SK-N-SH (cell line): ENCODE results near the gene FABP3. TPM values are rescaled to one million over a fixed set of nuclear protein-coding genes. Genes with fewer than 3 reads are reported as not detected.

Experiments
- CTCF ChIA-PET: fragments of 300-600, 350-600 bp; formaldehyde crosslinking; extraction: SDS; loops from one replicate; lab custom pipeline; 2021; lab: Yijun Ruan, JAX
- POLR2A ChIA-PET: fragments of 350-600 bp; sonication (Branson Sonifier 250); formaldehyde crosslinking; extraction: SDS; loops from one replicate; lab custom pipeline; 2020; ENCODE audit warnings: antibody characterized with exemption, inconsistent platforms; lab: Yijun Ruan, JAX
- DNase-seq: peaks from one replicate; pipeline ENCODE4 v3.0.0; 2012
- H2AFZ ChIP-seq: fragments of 200-600 bp; sonication (generic); 2 replicates; pipeline ENCODE4 v1.8.1; 2016; ENCODE audit warnings: antibody characterized with exemption, mild to moderate bottlenecking, low read depth
- H3F3A ChIP-seq: fragments of 200-600 bp; sonication (generic); replicated peaks from 2 replicates; pipeline ENCODE3; 2016; ENCODE audit warnings: antibody characterized with exemption, mild to moderate bottlenecking; ENCODE audit not compliant: insufficient read depth
- H3K27ac ChIP-seq, 2 experiments: fragments of 200-500 bp in 1 of 2; fragments of 200-600 bp in 1 of 2; sonication (Bioruptor generic) in 1 of 2; sonication (generic), shearing (Covaris generic) in 1 of 2; 2 replicates each; pipeline versions ENCODE4 v1.5.1 to v1.6.1; 2014 to 2016; ENCODE audit warnings: low read depth in 2 of 2, inconsistent platforms in 1 of 2, low read length in 1 of 2, mild to moderate bottlenecking in 1 of 2, mixed read lengths in 1 of 2
- H3K27me3 ChIP-seq: fragments of 200-600 bp; sonication (generic), shearing (Covaris generic); 2 replicates; pipeline ENCODE4 v1.6.1; 2016; ENCODE audit warnings: mixed run types; ENCODE audit not compliant: insufficient read depth
- H3K36me3 ChIP-seq, 2 experiments: fragments of 200-500 bp in 1 of 2; fragments of 200-600 bp in 1 of 2; sonication (Bioruptor generic) in 1 of 2; sonication (generic) in 1 of 2; replicated peaks in 1 of 2; 2 replicates each; pipeline versions ENCODE3 to v1.5.1; 2014 to 2016; ENCODE audit warnings: low read length in 1 of 2, mild to moderate bottlenecking in 1 of 2; ENCODE audit not compliant: insufficient read depth in 2 of 2, control insufficient read depth in 1 of 2
- H3K4me1 ChIP-seq, 2 experiments: fragments of 200-500 bp in 1 of 2; fragments of 200-600 bp in 1 of 2; sonication (Bioruptor generic) in 1 of 2; sonication (generic), shearing (Covaris generic) in 1 of 2; 2 replicates each; pipeline versions ENCODE4 v1.5.1 to v1.6.1; 2014 to 2016; ENCODE audit warnings: low read depth in 1 of 2, low read length in 1 of 2, mixed run types in 1 of 2; ENCODE audit not compliant: insufficient read depth in 2 of 2, control insufficient read depth in 1 of 2
- H3K4me2 ChIP-seq: fragments of 200-600 bp; sonication (generic), shearing (Covaris generic); 2 replicates; pipeline ENCODE4 v1.6.1; 2017; ENCODE audit warnings: mixed run types
- H3K4me3 ChIP-seq, 2 experiments: fragments of 200-500 bp in 1 of 2; fragments of 200-600 bp in 1 of 2; sonication (Bioruptor generic) in 1 of 2; sonication (generic), shearing (Covaris generic) in 1 of 2; 2 replicates each; pipeline versions ENCODE4 v1.5.1 to v1.8.1; 2014 to 2016; ENCODE audit warnings: low read depth in 2 of 2, inconsistent platforms in 1 of 2, low read length in 1 of 2, mild to moderate bottlenecking in 1 of 2, mixed read lengths in 1 of 2, moderate library complexity in 1 of 2
- H3K79me2 ChIP-seq: fragments of 200-600 bp; sonication (generic); 2 replicates; pipeline ENCODE4 v1.8.1; 2017; ENCODE audit warnings: mild to moderate bottlenecking; ENCODE audit not compliant: insufficient read depth
- H3K9ac ChIP-seq: fragments of 200-600 bp; sonication (generic); 2 replicates; pipeline ENCODE4 v1.6.1; 2017; ENCODE audit warnings: mixed run types
- H3K9me2 ChIP-seq: fragments of 200-600 bp; sonication (generic); 2 replicates; pipeline ENCODE4 v1.6.1; 2017; ENCODE audit warnings: mixed run types
- H3K9me3 ChIP-seq: fragments of 200-600 bp; sonication (generic); 2 replicates; pipeline ENCODE4 v1.6.1; 2017; ENCODE audit warnings: mixed run types, mild to moderate bottlenecking, moderate library complexity
- H4K20me1 ChIP-seq: fragments of 200-600 bp; sonication (generic); 2 replicates; pipeline ENCODE4 v1.6.1; 2017; ENCODE audit warnings: mild to moderate bottlenecking, mixed run types; ENCODE audit not compliant: insufficient read depth
- ELF1 ChIP-seq: IDR thresholded peaks from 2 replicates; pipeline ENCODE4 v1.4.0; 2012
- EZH2phosphoT487 ChIP-seq: fragments of 200-600 bp; sonication (generic); IDR thresholded peaks from 2 replicates; pipeline ENCODE4 v1.6.1; 2017; ENCODE audit warnings: low read depth, mixed run types, mild to moderate bottlenecking, antibody characterized with exemption, moderate library complexity, borderline replicate concordance
- FOXJ3 ChIP-seq: sonication (generic); formaldehyde crosslinking; IDR thresholded peaks from 2 replicates; pipeline ENCODE4 v1.5.1; 2020; ENCODE audit warnings: mild to moderate bottlenecking, missing genetic modification reagents
- GATA2 ChIP-seq: sonication (generic); formaldehyde crosslinking; IDR thresholded peaks from 2 replicates; pipeline ENCODE4 v1.5.0; 2020; ENCODE audit warnings: mild to moderate bottlenecking, missing genetic modification reagents
- JUND ChIP-seq: IDR thresholded peaks from 2 replicates; pipeline ENCODE4 v1.4.0; 2012
- MEF2A ChIP-seq: IDR thresholded peaks from 2 replicates; pipeline ENCODE4 v1.4.0; 2012; ENCODE audit warnings: low read depth, borderline replicate concordance
- NFIC ChIP-seq: IDR thresholded peaks from 2 replicates; pipeline ENCODE4 v1.4.0; 2012; ENCODE audit warnings: borderline replicate concordance
- NRF1 ChIP-seq: IDR thresholded peaks from 2 replicates; pipeline ENCODE4 v1.6.1; 2012; ENCODE audit warnings: low read depth, mild to moderate bottlenecking, low read length
- RXRA ChIP-seq: IDR thresholded peaks from 2 replicates; pipeline ENCODE4 v1.4.0; 2012; ENCODE audit warnings: low read depth, mild to moderate bottlenecking, borderline replicate concordance
- SIN3A ChIP-seq: IDR thresholded peaks from 2 replicates; pipeline ENCODE4 v1.6.1; 2012; ENCODE audit warnings: low read depth, mild to moderate bottlenecking, low read length, moderate library complexity, borderline replicate concordance
- SMC3 ChIP-seq: IDR thresholded peaks from 2 replicates; pipeline ENCODE4 v1.6.1; 2012; ENCODE audit warnings: low read depth, low read length, improper control_type of control experiment
- TAF1 ChIP-seq: IDR thresholded peaks from 2 replicates; pipeline ENCODE4 v1.6.1; 2012; ENCODE audit warnings: low read depth, mild to moderate bottlenecking, low read length, moderate library complexity, borderline replicate concordance
- TCF12 ChIP-seq: IDR thresholded peaks from 2 replicates; pipeline ENCODE4 v1.4.0; 2012
- YY1 ChIP-seq: IDR thresholded peaks from 2 replicates; pipeline ENCODE4 v1.4.0; 2012; ENCODE audit warnings: low read depth, mild to moderate bottlenecking
- WGBS: methylation state at CpG from one replicate; pipeline ENCODE4 v1.1.6; 2017; ENCODE audit warnings: low lambda C conversion rate; 5-methylcytosine and 5-hydroxymethylcytosine counted together
- polyA plus RNA-seq, 3 experiments: library from polyadenylated mRNA; depleted of rRNA; stranded (reverse); fragments of >200 nt; gene quantifications; 2 replicates each; pipeline ENCODE4 v1.2.3, GENCODE V29; 2012
- TF ChIP-seq, protein P1 (sequence below): IDR thresholded peaks from 2 replicates; pipeline ENCODE4 v1.4.0; 2012; ENCODE audit warnings: low read depth, borderline replicate concordance
- TF ChIP-seq, protein P2 (sequence below): IDR thresholded peaks from 2 replicates; pipeline ENCODE4 v1.4.0; 2012; ENCODE audit warnings: low read depth, borderline replicate concordance
- TF ChIP-seq, protein P3 (sequence below): IDR thresholded peaks from 2 replicates; pipeline ENCODE4 v1.6.1; 2012; ENCODE audit warnings: mild to moderate bottlenecking, low read depth, low read length, moderate library complexity

The FABP3 gene
- polyA plus RNA-seq, 1 of the 3 experiments (the other 2 are of a cell fraction): 0.08 TPM

DNA sequence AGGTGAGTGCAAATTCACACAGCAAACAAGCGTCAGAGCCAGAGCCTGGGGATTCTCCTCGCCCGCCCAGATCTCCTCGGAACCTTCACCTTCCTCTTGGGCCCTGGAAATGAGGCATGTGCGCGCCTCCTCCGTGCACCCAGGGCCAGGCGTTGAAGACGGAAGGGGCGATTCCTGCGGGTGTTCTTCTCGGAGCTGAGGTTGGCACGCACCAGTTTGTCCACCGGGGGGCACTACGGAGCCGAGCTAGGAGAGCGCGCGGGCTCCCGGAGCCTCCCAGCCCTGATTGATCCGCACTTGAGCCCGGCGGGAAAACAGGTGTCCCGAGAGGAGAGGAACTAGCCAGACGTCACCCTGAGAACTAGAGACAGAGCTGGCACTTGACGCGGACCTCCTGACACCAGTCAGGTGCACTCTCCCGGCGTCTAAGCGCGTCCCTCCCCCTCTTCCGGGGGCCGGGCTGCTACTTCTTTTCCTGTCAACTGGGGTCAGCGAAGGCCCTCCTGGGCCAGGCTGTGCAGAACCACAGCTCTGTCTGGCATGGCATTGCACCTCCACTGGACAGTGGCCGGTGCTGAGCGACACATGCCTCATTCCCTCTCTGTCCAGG lies 21.8 kb upstream of the FABP3 start (continued):
- TF ChIP-seq RXRA (no peak), NRF1 (no peak), EZH2phosphoT487 (no peak), MEF2A (no peak), SMC3 (peak; percentile 88)
- TF ChIP-seq, protein P1, sequence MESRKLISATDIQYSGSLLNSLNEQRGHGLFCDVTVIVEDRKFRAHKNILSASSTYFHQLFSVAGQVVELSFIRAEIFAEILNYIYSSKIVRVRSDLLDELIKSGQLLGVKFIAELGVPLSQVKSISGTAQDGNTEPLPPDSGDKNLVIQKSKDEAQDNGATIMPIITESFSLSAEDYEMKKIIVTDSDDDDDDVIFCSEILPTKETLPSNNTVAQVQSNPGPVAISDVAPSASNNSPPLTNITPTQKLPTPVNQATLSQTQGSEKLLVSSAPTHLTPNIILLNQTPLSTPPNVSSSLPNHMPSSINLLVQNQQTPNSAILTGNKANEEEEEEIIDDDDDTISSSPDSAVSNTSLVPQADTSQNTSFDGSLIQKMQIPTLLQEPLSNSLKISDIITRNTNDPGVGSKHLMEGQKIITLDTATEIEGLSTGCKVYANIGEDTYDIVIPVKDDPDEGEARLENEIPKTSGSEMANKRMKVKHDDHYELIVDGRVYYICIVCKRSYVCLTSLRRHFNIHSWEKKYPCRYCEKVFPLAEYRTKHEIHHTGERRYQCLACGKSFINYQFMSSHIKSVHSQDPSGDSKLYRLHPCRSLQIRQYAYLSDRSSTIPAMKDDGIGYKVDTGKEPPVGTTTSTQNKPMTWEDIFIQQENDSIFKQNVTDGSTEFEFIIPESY: no peak
- TF ChIP-seq, protein P2, sequence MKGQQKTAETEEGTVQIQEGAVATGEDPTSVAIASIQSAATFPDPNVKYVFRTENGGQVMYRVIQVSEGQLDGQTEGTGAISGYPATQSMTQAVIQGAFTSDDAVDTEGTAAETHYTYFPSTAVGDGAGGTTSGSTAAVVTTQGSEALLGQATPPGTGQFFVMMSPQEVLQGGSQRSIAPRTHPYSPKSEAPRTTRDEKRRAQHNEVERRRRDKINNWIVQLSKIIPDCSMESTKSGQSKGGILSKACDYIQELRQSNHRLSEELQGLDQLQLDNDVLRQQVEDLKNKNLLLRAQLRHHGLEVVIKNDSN: no peak

DNA sequence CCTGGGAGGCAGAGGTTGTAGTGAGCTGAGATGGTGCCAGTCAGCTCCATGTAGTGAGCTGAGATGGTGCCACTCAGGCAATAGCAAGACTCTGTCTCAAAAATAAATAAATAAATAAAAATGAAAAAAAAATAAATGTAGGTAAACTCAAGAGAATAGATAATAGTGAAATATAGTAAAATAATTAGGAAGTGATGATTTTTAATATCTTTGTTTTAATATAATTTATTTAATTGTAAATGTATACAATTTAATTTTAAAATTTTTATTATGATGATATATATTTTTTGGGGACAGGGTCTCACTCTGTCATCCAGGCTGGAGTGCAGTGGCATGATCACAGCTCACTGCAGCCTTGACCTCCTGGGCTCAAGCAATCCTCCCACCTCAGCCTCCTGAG lies 20.6 kb upstream of the FABP3 start:
- no peak overlapping the region for H3K4me2 ChIP-seq
- H3F3A ChIP-seq: peaks cover 16% of the 10 kb centered on the region
- POLR2A ChIA-PET: no interaction called here
- no peak overlapping the region for H3K4me3 ChIP-seq
- H3K4me1 ChIP-seq: peaks cover 3 to 12% of the 10 kb centered on the region in 2 experiments; a peak in 2 of 4 replicates
- no peak overlapping the region for H2AFZ ChIP-seq
- no peaks in the 10 kb centered on the region for H3K36me3 ChIP-seq
- H3K9ac ChIP-seq: no peak overlapping the region
- no peaks in the 10 kb centered on the region for H3K27me3 ChIP-seq
- H3K9me3 ChIP-seq: no peaks in the 10 kb centered on the region
- CTCF ChIA-PET: interaction anchor here (0.6 to 13.9 kb wide), 13 partner anchors 9 to 212 kb away, joined by 3 to 287 read pairs (median 15); partner anchors contain the start of gene SERINC2
- H4K20me1 ChIP-seq: no peaks in the 10 kb centered on the region
- no peak for TF ChIP-seq RXRA
- TF ChIP-seq JUND: no peak
- no peak for TF ChIP-seq GATA2 (CRISPR knock-in tag)
- no peak for TF ChIP-seq EZH2phosphoT487
- no peak for TF ChIP-seq NFIC
- H3K79me2 ChIP-seq: no peaks in the 10 kb centered on the region
- H3K9me2 ChIP-seq: no peaks in the 10 kb centered on the region
- no peak for DNase-seq
- H3K27ac ChIP-seq: no peak overlapping the region

DNA sequence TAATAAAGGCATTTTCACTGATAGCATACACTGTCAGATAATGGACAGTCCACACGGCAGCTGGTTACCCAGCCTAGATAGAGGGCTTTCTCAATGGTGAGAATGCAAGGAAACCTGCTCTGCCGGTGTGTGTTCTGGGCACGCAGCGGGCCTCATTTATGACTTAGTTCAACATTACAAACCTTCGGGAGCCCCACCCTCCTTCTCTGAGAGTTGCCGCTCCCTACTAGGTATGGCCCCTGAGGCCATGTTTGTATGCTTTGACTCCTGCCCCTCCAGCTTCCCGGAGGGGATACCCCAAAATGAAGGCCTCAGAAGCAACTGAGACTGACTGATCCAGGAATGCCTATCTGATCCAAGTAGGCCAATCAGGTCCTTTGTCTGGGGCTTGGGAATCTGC lies 17.2 kb upstream of the FABP3 start:
- TF ChIP-seq, protein P2: no peak
- TF ChIP-seq NFIC (no peak), ELF1 (no peak), FOXJ3 (no peak), TAF1 (no peak), SIN3A (no peak), TCF12 (no peak), YY1 (no peak)
- TF ChIP-seq, protein P3, sequence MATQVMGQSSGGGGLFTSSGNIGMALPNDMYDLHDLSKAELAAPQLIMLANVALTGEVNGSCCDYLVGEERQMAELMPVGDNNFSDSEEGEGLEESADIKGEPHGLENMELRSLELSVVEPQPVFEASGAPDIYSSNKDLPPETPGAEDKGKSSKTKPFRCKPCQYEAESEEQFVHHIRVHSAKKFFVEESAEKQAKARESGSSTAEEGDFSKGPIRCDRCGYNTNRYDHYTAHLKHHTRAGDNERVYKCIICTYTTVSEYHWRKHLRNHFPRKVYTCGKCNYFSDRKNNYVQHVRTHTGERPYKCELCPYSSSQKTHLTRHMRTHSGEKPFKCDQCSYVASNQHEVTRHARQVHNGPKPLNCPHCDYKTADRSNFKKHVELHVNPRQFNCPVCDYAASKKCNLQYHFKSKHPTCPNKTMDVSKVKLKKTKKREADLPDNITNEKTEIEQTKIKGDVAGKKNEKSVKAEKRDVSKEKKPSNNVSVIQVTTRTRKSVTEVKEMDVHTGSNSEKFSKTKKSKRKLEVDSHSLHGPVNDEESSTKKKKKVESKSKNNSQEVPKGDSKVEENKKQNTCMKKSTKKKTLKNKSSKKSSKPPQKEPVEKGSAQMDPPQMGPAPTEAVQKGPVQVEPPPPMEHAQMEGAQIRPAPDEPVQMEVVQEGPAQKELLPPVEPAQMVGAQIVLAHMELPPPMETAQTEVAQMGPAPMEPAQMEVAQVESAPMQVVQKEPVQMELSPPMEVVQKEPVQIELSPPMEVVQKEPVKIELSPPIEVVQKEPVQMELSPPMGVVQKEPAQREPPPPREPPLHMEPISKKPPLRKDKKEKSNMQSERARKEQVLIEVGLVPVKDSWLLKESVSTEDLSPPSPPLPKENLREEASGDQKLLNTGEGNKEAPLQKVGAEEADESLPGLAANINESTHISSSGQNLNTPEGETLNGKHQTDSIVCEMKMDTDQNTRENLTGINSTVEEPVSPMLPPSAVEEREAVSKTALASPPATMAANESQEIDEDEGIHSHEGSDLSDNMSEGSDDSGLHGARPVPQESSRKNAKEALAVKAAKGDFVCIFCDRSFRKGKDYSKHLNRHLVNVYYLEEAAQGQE: no peak
- no peak overlapping the region for H3K9ac ChIP-seq
- no peaks in the 10 kb centered on the region for H3F3A ChIP-seq
- DNase-seq: no peak
- 88% methylated on average over 7 of the region's 7 CpGs for whole genome bisulfite sequencing
- no peak overlapping the region for H2AFZ ChIP-seq
- H3K9me3 ChIP-seq: no peaks in the 10 kb centered on the region
- H3K79me2 ChIP-seq: no peaks in the 10 kb centered on the region
- ChIA-PET CTCF (interaction anchor here (0.9 to 13.9 kb wide), 4 partner anchors 17 to 206 kb away, joined by 3 to 287 read pairs (median 10); partner anchors contain the start of genes FABP3 and SERINC2), POLR2A (no interaction called here)
- no peak overlapping the region for H3K4me3 ChIP-seq
- H3K36me3 ChIP-seq: no peaks in the 10 kb centered on the region
- no peak overlapping the region for H3K4me2 ChIP-seq
- H3K9me2 ChIP-seq: no peaks in the 10 kb centered on the region
- H3K4me1 ChIP-seq: peaks cover 0 to 3% of the 10 kb centered on the region in 2 experiments; a peak in 1 of 4 replicates
- no peak overlapping the region for H3K27ac ChIP-seq
- no peaks in the 10 kb centered on the region for H3K27me3 ChIP-seq
- no peaks in the 10 kb centered on the region for H4K20me1 ChIP-seq
